Thoracic aorta (tissue), 2 donors: ENCODE results near the gene DENND1B. TPM values are rescaled to one million over a fixed set of nuclear protein-coding genes. Genes with fewer than 3 reads are reported as not detected.
A peak's percentile ranks its signal among the peaks of the same experiment; 100 is the strongest.

Experiments used
- ATAC-seq: fragments of 150-250 bp; one replicate; pipeline ENCODE4 v1.8.0; 2017; ENCODE audit warnings: low read depth; ENCODE audit not compliant: insufficient number of reproducible peaks, low FRiP score
- DNase-seq: peaks from one replicate; pipeline ENCODE4 v3.0.0-alpha.2; 2020; ENCODE audit warnings: low spot score
- H3K27ac ChIP-seq, 2 donors: fragments of 200-600 bp; sonication (generic); 1 replicate in 1 of 2; 2 replicates in 1 of 2; pipeline ENCODE4 v1.5.1; 2016; ENCODE audit warnings: mild to moderate bottlenecking in 2 of 2, moderate library complexity in 2 of 2
- H3K27me3 ChIP-seq: fragments of 200-600 bp; sonication (generic); replicated peaks from 2 replicates; pipeline ENCODE4 v1.6.0; 2016; ENCODE audit warnings: mild to moderate bottlenecking; ENCODE audit not compliant: insufficient read depth
- H3K36me3 ChIP-seq: fragments of 200-600 bp; sonication (generic); one replicate; pipeline ENCODE4 v1.5.1; 2016
- H3K4me1 ChIP-seq, 2 donors: fragments of 200-600 bp; sonication (generic); 1 replicate in 1 of 2; 2 replicates in 1 of 2; pipeline versions ENCODE4 v1.5.1 to v1.6.0; 2016; ENCODE audit warnings: low read depth in 2 of 2, mild to moderate bottlenecking in 1 of 2; ENCODE audit not compliant: control insufficient read depth in 1 of 2
- H3K4me3 ChIP-seq: fragments of 200-600 bp; sonication (generic); 2 replicates; pipeline ENCODE4 v1.5.1; 2016; ENCODE audit warnings: mild to moderate bottlenecking
- H3K9me3 ChIP-seq: fragments of 200-600 bp; sonication (generic); 2 replicates; pipeline ENCODE4 v1.5.1; 2016
- total RNA-seq, 2 donors: library from RNA; depleted of rRNA; stranded (reverse); fragments of >200 nt; gene quantifications; one replicate each; pipeline versions ENCODE4 v1.1.0 to v1.2.3, GENCODE V29; 2016
- TF ChIP-seq, protein P1 (sequence below): fragments of 200-600 bp; sonication (generic); IDR thresholded peaks from one replicate; pipeline ENCODE4 v1.5.1; 2019; ENCODE audit warnings: antibody characterized with exemption

The DENND1B gene
- total RNA-seq, 2 donors from 2014 or later, result 9.6 to 17.2 TPM

DNA sequence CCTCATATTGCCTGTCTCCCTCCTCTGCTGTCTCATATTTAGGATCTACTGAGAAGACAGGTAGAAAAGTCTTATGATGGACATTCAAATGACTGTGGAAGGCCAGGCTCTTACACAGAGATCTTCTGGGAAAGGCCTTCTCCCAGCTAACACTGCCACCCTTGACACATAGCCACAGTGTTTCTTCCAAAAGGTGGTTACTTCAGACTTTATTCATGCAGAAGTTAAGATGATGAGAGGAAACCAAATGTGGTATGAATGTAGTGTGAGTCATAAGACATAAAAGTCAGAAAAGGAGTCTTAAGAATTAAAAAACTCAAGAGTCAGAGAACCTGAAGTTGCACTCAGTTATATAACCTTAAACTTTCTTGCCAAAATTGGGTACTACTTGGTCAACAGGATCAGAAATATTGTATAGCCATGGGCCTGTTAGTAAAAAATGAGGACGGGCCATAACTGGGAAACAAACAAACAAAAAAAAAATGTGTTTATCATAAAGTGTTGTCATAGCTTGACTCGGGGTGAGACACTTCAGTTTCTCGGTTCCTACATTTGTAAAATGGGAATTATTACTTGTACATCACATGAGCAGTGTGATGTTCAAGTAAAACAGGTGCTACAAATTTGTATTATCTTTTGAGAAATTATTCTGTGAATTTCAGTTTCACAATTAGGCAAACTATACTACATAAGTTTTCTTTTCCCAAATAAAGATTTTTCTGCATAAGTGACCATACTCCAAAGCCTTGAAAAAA lies 1.2 kb upstream of the DENND1B start:
- TF ChIP-seq, protein P1, sequence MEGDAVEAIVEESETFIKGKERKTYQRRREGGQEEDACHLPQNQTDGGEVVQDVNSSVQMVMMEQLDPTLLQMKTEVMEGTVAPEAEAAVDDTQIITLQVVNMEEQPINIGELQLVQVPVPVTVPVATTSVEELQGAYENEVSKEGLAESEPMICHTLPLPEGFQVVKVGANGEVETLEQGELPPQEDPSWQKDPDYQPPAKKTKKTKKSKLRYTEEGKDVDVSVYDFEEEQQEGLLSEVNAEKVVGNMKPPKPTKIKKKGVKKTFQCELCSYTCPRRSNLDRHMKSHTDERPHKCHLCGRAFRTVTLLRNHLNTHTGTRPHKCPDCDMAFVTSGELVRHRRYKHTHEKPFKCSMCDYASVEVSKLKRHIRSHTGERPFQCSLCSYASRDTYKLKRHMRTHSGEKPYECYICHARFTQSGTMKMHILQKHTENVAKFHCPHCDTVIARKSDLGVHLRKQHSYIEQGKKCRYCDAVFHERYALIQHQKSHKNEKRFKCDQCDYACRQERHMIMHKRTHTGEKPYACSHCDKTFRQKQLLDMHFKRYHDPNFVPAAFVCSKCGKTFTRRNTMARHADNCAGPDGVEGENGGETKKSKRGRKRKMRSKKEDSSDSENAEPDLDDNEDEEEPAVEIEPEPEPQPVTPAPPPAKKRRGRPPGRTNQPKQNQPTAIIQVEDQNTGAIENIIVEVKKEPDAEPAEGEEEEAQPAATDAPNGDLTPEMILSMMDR, result no peak
- H3K4me1 ChIP-seq, result peaks cover 12 to 34% of the 10 kb centered on the region in 2 donors
- no peak for ATAC-seq
- H3K9me3 ChIP-seq, result no peaks in the 10 kb centered on the region
- H3K36me3 ChIP-seq, result no peaks in the 10 kb centered on the region
- H3K27me3 ChIP-seq, result no peaks in the 10 kb centered on the region
- no peak for DNase-seq
- H3K27ac ChIP-seq, result peak overlapping the region; percentile 87 to 88
- H3K4me3 ChIP-seq, result no peak overlapping the region

DNA sequence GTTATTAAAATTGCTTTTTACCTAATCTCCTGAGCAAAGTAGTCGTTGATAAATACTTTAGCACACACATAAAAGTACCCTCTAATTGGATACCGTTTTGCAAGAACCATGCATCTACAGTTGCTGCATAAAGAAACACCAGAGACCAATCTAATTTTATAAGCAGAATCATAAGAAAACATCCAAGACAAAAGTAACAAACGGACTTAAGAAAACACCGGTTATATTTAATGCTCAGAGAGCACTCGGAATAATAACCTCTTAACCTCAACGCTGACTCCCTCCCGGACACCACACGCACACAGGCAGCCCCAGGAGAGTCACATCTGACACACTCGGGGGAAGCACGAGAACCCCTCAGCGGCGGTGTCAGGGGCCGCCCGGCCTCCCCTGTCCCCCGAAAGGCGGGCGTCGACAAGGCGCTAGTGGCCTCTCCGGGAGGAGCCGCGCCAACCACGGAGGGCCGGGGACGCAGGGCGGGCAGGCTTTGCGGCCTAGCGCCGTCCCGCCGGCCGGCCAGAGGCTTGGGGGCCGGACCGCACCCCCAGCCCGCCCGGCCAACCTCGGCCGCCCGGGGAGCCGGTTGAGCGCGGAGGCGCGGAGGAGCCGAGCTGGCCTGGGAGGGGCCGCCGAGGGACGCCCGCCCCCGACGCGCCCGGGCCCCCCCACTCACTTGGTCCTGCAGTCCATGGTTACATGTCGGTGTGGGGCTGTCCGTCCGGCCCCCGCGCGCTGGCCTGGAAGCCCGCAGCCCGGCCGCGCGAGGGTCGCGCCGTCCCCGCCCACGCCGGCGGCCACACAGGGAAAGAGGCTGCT lies 606 bp downstream of the DENND1B start:
- Histone ChIP-seq H3K27me3 (no peaks in the 10 kb centered on the region), H3K36me3 (no peaks in the 10 kb centered on the region), H3K4me3 (peak overlapping the region; percentile 86), H3K27ac (peak overlapping the region; percentile 87 to 88), H3K9me3 (no peaks in the 10 kb centered on the region), H3K4me1 (peaks cover 12 to 34% of the 10 kb centered on the region in 2 donors)
- ATAC-seq (peak; percentile 64), DNase-seq (no peak)
- TF ChIP-seq, protein P1, result no peak

DNA sequence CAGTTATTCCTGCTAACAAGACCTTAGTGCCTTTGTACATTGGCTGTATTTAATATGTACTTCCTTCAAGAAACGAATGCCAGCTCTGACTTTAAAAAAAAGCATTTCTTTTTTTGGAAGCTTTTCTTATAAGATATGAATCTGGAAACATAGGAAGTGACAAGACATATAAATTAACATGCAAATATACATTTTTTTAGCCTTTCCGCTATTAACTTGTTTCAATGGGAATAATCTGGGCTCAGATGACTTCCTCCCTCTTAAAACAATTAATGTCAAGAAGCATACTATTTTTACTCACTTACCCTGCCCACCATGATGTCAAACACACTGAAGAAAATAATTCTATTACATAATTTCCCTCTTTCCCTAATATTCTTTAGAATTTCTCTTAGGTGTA lies 1.4 kb downstream of the DENND1B start:
- H3K9me3 ChIP-seq, result no peaks in the 10 kb centered on the region
- peak overlapping the region; percentile 86 for H3K4me3 ChIP-seq
- peaks cover 12 to 34% of the 10 kb centered on the region in 2 donors for H3K4me1 ChIP-seq
- no peak for ATAC-seq
- H3K27ac ChIP-seq, result peak overlapping the region in 1 of 2 donors; percentile 87
- H3K27me3 ChIP-seq, result no peaks in the 10 kb centered on the region
- no peaks in the 10 kb centered on the region for H3K36me3 ChIP-seq
- DNase-seq, result no peak
- TF ChIP-seq, protein P1, result no peak

DNA sequence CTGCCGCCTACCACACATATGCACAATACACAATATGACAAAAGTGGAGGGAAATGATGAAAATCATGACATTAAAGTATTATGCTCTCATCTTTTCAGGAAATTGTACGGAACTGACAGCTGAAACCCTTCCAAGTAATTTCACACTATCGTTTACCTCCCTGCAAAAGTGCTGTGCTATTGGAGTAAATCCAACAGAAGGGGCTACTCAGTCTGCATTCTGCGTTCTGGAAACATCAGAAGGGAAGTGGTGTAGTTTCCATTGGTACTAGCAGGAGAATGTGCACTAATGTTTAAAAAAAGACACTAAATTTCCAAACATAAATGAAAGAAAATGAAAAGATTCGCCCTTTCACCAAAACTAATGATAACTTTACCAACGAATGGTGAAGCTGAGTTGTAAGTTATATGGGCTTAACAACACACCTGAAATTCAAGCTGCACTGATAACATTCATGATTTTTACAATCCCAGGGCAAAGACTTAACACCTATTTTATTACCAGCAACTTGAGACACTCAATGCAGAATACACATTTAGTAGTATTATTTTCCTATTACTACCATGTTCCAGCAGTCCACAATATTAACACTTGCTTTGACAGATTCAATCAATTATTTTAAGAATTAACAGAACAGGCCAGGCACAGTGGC lies 3.2 kb downstream of the DENND1B start:
- no peaks in the 10 kb centered on the region for H3K27me3 ChIP-seq
- no peak overlapping the region for H3K27ac ChIP-seq
- ATAC-seq, result no peak
- DNase-seq, result no peak
- TF ChIP-seq, protein P1, result no peak
- H3K4me3 ChIP-seq, result no peak overlapping the region
- no peaks in the 10 kb centered on the region for H3K36me3 ChIP-seq
- H3K4me1 ChIP-seq, result peaks cover 12 to 34% of the 10 kb centered on the region in 2 donors
- no peaks in the 10 kb centered on the region for H3K9me3 ChIP-seq

DNA sequence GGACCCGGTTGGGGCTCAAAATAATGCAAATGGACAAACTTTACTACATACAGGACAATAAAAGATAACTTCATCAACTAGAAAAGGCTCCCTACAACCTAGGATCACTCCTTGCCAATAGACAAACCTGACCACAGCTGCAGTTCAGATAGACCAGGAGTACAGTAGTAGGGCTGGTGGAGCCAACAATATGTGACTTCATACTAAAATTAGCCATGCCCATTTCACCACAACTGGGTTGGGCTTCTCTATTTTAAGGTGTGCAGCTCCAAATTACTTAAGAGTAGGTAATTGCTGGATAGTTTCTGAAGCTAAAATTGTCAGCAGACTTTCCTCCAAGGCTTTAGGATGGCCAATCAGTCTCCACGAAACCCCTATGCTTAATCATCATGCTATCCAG lies 3.9 kb downstream of the DENND1B start:
- H3K4me1 ChIP-seq, result peaks cover 12 to 34% of the 10 kb centered on the region in 2 donors
- ATAC-seq (no peak), DNase-seq (no peak)
- no peaks in the 10 kb centered on the region for H3K36me3 ChIP-seq
- no peaks in the 10 kb centered on the region for H3K9me3 ChIP-seq
- TF ChIP-seq, protein P1, result no peak
- no peak overlapping the region for H3K27ac ChIP-seq
- no peak overlapping the region for H3K4me3 ChIP-seq
- no peaks in the 10 kb centered on the region for H3K27me3 ChIP-seq
